Erythroblast (primary cell): ENCODE measurements around the gene OR2H2.

Experiments
- DNase-seq, 2 experiments: peaks; one replicate each; lab custom pipeline; 2025; lab: John Stamatoyannopoulos, UW
- GATA1 ChIP-seq: IDR thresholded peaks from 2 replicates; pipeline ENCODE4 v1.6.1; 2011; ENCODE audit warnings: low read depth, mild to moderate bottlenecking, control low read depth, low read length, moderate library complexity
- POLR2A ChIP-seq: IDR thresholded peaks from 2 replicates; pipeline ENCODE4 v1.6.1; 2011; ENCODE audit warnings: mild to moderate bottlenecking, low read length

Gene OR2H2

DNA sequence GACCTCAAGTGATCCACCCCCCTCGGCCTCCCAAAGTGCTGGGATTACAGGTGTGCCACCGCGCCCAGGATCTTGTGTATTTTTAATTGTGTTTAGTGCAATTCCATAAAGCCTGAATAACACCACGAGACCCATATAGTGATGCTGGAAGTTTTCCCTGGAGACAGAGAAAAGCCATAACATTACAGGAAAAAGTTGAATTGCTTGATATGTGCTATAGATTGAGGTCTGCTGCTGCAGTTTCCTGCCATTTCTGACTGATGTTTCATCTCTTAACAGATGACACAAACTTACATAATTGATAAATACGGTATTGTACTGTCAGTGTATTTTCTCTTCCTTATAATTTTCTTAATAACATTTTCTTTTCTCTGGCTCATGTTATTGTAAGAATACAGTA lies 18.1 kb upstream of the OR2H2 start:
- DNase-seq: no peak
- TF ChIP-seq POLR2A: no peak
- TF ChIP-seq GATA1: no peak

DNA sequence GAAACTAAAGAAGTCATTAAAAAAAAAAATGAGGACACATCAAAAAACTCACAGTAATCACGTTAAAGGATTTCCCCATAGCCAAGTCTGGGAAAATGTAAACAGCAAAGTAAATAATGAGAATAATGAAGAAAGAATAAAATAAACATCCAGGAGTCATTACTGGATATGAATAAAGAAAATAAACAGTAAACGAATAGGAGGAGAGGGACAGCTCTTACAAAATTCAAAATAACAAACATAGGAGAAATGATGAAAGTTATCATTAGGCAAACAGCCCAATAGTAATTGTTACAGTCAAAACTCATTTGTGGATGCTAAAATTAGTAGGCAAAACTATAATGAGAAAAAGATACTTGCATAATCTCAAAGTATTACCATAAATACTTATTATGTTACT lies 17.4 kb upstream of the OR2H2 start:
- TF ChIP-seq GATA1 (no peak), POLR2A (no peak)
- DNase-seq: no peak

DNA sequence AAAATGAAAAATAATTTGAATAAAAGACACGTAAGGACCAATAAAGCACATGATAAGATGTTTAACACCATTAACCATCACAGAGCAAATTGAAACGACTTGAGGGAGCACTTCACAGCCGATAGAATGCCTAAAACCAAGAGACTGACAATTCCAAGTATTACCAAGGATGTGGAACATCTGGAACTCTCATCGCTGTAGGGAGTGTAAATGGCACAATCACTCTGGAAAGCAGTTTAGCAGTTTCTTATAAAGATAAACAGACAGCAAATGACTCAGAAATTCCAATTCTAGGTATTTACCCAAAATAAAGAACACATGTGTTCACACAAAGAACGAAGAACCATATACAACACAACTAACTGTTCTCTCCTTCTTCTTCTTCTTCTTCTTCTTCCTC lies 16.9 kb upstream of the OR2H2 start:
- TF ChIP-seq POLR2A (no peak), GATA1 (no peak)
- no peak for DNase-seq

DNA sequence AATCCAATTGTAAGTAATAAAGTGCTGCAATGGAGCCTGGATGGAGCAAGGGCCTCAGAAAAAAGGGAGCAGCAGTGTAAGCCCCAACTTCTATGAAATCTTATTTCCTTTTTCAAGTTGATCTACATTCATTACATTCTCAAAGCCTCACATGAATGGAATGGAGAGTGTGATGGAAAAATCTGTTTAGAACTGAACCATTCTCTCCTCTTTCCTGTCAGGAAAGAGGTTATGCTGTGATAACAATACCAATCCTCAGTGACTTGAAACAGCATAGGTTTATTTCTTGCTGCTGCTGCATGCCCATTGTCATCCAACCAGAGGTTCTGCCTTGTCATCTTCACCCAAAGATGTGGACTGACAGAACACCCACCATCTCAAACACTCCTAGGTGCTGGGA lies 8.9 kb upstream of the OR2H2 start:
- no peak for TF ChIP-seq GATA1
- no peak for TF ChIP-seq POLR2A
- no peak for DNase-seq

DNA sequence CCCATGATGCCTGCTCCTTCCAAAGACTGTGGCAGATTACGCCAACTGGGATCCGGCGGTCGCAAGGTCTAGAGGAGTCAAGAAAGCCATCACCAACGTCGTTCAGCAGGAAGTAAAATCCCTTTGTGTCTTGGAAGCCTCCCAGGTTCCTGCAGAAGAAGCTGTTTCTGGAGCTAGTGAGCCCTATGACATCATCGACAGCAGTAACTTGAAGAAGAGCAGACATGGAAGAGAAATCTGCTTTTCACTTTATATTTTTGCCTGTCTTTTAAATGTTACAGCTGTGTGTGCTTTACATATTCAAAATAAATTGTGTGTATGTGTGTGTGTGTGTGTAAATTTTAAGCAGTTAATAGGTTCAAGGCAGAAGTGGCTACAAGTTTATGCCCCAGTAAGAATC lies 7.4 kb upstream of the OR2H2 start:
- no peak for TF ChIP-seq POLR2A
- no peak for DNase-seq

DNA sequence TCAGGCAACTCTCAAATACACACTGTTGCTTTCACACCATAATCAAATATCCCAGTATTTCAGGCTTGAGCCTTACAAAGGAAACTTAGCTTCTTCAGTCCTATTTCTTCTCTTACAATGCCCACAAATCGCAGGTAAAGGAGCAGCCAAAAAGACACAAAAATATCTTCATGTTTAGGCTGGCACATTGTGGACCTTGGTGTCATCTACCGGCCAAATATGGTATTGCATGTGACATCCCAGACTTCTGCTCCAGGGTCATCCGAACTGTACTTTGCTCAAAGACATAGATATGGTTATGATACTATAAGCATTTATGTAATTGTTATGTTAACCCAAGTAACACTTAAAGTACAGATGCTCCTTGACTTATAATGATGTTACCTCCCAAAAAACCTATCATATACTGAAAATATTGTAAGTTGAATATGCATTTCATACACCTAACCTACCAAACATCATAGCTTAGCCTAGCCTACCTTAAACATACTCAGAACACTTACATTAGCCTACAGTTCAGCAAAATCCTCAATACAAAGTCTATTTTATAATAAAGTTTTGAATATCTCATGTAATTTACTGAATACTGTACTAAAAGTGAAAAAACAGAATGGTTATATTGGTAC lies 4.6 kb downstream of the OR2H2 start:
- peak; percentile 42 to 68 for DNase-seq

DNA sequence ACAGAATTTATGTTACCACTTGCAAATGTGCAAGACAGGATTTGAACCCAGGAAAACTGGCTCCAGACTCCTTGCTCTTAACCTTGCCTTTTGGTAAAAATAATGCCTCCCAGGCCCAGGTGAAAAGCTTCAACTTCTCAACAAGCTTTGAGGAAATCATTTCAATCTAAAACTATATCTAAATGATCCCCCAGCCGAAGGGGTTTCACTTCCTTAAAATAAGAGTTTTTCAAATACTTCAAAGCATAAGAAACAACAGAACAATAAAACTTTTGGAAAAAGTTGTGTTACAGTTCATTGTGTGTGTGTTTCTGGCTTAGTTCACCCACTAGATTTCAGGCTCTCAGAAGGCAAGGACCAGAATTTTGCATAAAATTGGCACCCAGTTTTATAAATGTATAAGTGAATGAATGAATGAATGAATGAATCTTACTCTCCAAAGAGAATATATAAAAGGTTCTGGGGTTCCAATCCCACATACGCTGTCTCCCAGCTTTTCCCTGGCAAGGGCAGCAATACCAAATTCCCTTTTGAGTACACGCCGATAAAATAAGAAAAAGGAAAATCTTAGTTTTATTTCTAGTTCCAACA lies 5.4 kb downstream of the OR2H2 start:
- no peak for DNase-seq
- no peak for TF ChIP-seq POLR2A
- no peak for TF ChIP-seq GATA1

More for the DNA sequence above, 4.6 kb downstream of the OR2H2 start:
- TF ChIP-seq POLR2A: no peak
- no peak for TF ChIP-seq GATA1

DNA sequence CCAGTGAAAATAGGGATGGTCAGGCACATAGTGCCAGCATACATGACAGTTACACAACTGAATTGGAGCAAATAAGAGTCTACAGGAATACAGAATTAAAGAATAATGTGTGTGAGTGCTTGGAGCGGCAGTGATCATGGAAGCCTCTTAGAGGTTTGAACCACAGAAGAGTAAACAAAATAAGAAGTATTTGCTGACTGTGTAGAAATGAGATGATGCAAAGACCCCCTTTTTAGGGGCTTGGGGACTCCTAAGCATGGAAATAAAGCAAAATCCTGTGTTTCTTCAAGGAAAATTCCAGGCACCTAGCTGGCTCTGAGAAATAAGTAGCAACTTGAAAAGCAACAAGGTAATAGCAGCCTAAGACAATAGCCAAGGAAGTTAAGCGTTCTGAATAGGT lies 6.8 kb downstream of the OR2H2 start:
- DNase-seq: no peak
- TF ChIP-seq GATA1: no peak
- TF ChIP-seq POLR2A: no peak

DNA sequence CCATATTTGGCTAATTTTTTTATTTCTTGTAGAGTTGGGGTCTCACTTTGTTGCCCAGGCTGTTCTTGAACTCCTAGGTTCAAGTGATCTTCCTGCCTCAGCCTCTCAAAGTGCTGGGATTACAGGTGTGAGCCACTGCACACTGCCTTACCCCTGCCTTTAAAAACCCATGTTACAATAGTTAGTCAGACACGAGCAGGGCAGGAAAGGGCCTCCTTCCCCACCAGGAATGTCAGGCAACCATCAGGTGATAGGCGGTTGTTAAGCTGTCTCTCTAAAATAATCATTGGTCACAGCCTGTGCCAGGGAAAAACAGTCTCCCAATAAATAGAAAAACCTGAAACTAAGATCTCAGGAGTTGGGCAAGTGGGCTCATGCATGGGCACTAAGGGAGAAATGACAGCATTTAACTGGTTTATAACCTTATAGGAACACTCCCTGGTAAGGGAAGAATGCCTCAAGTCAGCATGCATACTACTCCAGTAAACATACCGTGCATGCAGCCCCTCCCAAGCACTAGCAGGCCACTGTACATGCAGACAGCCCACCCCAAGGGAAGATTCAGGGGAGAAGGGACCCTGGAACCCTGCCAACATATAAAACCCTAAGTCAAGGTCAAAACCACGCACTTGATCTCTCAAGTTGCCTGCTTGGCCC lies 8.4 kb downstream of the OR2H2 start:
- peak in 1 of 2 experiments; percentile 5 for DNase-seq
- no peak for TF ChIP-seq POLR2A
- TF ChIP-seq GATA1: no peak

DNA sequence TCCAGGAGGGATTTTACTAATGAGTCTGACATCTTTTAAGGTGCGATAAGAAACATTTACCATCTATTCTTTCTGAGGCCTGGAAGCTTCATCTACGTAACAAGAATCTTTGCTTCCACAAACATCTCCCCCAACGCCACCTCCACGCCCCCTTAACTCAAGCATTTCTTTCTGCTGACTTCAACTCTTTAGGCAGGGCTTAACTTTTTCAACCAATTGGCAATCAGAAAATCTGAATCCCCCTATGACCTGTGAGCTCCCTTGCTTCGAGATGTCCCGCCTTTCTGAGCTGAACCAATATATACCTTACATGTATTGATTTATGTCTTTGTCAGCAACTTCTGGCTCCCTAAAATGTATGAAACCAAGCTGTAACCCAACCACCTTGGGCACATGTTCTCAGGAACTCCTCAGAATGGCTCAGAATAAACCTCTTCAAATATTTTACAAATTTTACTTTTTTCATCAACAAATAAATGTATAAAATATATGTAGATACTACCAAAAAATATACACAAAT lies 11.5 kb downstream of the OR2H2 start:
- no peak for DNase-seq
- TF ChIP-seq GATA1 (no peak), POLR2A (no peak)

DNA sequence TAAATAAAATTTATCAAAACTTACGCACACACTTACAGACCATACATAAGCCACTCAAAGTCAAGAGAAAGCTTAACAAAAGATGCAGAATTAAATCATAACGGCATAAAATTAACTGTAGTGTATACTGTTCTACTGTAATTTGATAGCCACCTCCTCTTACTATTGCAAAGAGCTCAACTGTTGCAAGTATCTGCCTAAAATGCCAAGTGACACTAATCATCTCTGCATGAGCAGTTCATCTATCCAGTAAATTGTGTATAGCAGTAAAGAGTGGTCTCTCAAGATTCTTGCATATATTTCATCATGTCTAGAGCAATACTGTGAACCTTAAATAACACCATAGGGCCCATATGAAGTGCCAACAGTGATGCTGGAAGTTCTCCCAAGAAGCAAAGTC lies 12.3 kb downstream of the OR2H2 start:
- no peak for TF ChIP-seq GATA1
- no peak for TF ChIP-seq POLR2A
- DNase-seq: no peak

DNA sequence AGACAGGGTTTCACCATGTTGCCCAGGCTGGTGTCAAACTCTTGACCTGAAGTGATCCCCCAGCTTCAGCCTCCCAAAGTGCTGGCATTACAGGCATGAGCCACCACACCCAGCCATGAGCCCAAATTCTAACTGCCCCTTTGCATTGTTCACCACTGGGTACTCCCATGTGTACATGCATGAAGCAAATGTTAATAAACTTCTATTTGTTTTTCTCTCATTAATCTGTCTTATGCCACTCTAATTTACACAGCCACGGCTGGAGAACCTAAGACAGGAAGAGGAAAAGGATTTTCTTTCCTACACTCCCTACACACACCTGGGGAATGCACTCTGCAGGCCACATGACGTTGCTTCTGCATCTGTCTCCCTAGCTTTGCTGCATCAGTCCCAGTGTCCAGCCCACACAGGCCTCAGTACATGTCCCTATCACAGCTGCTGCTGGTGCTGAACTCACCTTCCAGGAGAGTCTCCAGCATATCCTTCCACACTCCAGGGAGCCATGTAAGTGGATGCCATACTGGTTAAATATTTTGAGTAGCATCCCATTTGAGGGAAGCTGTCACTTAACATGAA lies 13.3 kb downstream of the OR2H2 start:
- TF ChIP-seq POLR2A: no peak
- no peak for TF ChIP-seq GATA1
- DNase-seq: no peak

DNA sequence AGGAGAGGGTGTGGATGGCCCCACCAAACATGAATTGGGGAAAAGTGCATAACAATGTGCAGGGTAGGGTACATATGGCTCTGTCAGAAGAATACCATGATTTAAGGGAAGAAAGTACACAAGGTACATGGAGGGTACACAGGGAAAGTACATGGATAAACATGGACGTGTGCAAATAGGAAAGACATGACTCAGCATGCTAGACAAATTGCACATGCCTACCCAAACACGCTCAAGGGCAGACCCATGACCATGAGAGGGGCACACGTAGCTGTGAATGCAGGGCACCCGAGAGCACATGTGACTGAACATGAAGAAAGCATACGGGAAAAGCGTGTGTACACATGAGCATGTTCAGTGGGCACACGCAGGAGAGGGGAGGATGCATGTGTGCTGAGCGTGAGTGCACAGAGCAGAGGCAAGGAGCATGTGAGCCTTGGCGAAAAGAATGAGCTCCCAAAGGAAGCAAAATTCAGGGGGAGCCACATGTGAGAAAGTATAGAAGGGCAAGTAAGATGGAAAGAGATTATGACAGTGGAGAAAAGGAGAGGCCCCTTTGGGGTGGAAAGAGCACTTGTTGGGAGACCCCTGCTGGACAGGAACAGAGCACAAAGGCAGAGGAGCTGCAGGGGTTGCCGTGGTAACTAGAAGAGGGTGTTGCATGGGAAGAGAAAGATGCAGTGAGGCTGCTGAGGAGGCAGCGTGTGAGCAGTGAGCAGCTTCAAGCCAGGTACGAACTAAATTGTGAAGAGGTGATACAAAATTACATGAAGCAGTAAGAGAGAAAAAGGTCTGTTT lies 17.8 kb downstream of the OR2H2 start:
- TF ChIP-seq POLR2A: no peak
- TF ChIP-seq GATA1: no peak
- peak; percentile 19 to 33 for DNase-seq
